ENCODE data around the gene ARSG.
"Not testable (repeated sequence)": the region's sequence is repeated elsewhere in the genome, so short reads cannot be mapped to it uniquely, and the experiment has no call there.

ARSG gene

GRCh38 chr17:68344701-68345136 is 53.4 kb downstream of the ARSG start:
- peak overlapping the region; percentile 69 for H3K4me3 Mint-ChIP-seq
- peaks cover 19% of the 10 kb centered on the region for H3K36me3 Mint-ChIP-seq (ENCODE audit: low read depth)
- DNase-seq (ENCODE audit: low spot score): peak; percentile 18
- H3K27me3 Mint-ChIP-seq (ENCODE audit: low read depth): no peaks in the 10 kb centered on the region
- no peaks in the 10 kb centered on the region for H3K9me3 Mint-ChIP-seq
- peak overlapping the region; percentile 82 for H3K27ac Mint-ChIP-seq
- peaks cover 55% of the 10 kb centered on the region for H3K4me1 Mint-ChIP-seq (ENCODE audit: low read depth)

- Mint-ChIP-seq H3K9me3 (no peaks in the 10 kb centered on the region), H3K4me3 (peak overlapping the region; percentile 81), H3K27me3 (ENCODE audit: low read depth) (no peaks in the 10 kb centered on the region), H3K4me1 (ENCODE audit: low read depth) (peaks cover 65% of the 10 kb centered on the region), H3K36me3 (ENCODE audit: low read depth) (peaks cover 19% of the 10 kb centered on the region), H3K27ac (peak overlapping the region; percentile 94)
- DNase-seq (ENCODE audit: low spot score): peak; percentile 77
Observed at GRCh38 chr17:68346448-68346847, 55.2 kb downstream of the ARSG start.

- peaks cover 23% of the 10 kb centered on the region for H3K36me3 Mint-ChIP-seq (ENCODE audit: low read depth)
- no peak for DNase-seq (ENCODE audit: low spot score)
- peak overlapping the region; percentile 94 for H3K27ac Mint-ChIP-seq
- H3K4me3 Mint-ChIP-seq: peak overlapping the region; percentile 81
- no peaks in the 10 kb centered on the region for H3K9me3 Mint-ChIP-seq
- peaks cover 73% of the 10 kb centered on the region for H3K4me1 Mint-ChIP-seq (ENCODE audit: low read depth)
- H3K27me3 Mint-ChIP-seq (ENCODE audit: low read depth): no peaks in the 10 kb centered on the region
Observed at GRCh38 chr17:68347380-68347779, 56.1 kb downstream of the ARSG start.

GRCh38 chr17:68349157-68349556 is 57.9 kb downstream of the ARSG start:
- Mint-ChIP-seq H3K27me3 (ENCODE audit: low read depth) (no peaks in the 10 kb centered on the region), H3K27ac (peak overlapping the region; percentile 94), H3K9me3 (no peaks in the 10 kb centered on the region), H3K4me1 (ENCODE audit: low read depth) (peaks cover 77% of the 10 kb centered on the region), H3K4me3 (peak overlapping the region; percentile 55), H3K36me3 (ENCODE audit: low read depth) (peaks cover 23% of the 10 kb centered on the region)
- peak; percentile 64 for DNase-seq (ENCODE audit: low spot score)

GRCh38 chr17:68351395-68351794 is 60.1 kb downstream of the ARSG start:
- H3K4me1 Mint-ChIP-seq (ENCODE audit: low read depth): peaks cover 73% of the 10 kb centered on the region

GRCh38 chr17:68352041-68352440 is 60.7 kb downstream of the ARSG start:
- peaks cover 20% of the 10 kb centered on the region for H3K36me3 Mint-ChIP-seq (ENCODE audit: low read depth)
- H3K9me3 Mint-ChIP-seq: no peaks in the 10 kb centered on the region
- H3K27ac Mint-ChIP-seq: peak overlapping the region; percentile 16
- peak overlapping the region; percentile 54 for H3K4me3 Mint-ChIP-seq
- peaks cover 77% of the 10 kb centered on the region for H3K4me1 Mint-ChIP-seq (ENCODE audit: low read depth)
- no peaks in the 10 kb centered on the region for H3K27me3 Mint-ChIP-seq (ENCODE audit: low read depth)
- DNase-seq (ENCODE audit: low spot score): no peak

More at GRCh38 chr17:68351395-68351794, 60.1 kb downstream of the ARSG start:
- no peaks in the 10 kb centered on the region for H3K9me3 Mint-ChIP-seq
- peaks cover 19% of the 10 kb centered on the region for H3K36me3 Mint-ChIP-seq (ENCODE audit: low read depth)
- H3K27me3 Mint-ChIP-seq (ENCODE audit: low read depth): no peaks in the 10 kb centered on the region
- H3K27ac Mint-ChIP-seq: no peak overlapping the region
- H3K4me3 Mint-ChIP-seq: peak overlapping the region; percentile 54
- no peak for DNase-seq (ENCODE audit: low spot score)

GRCh38 chr17:68352671-68353070 is 61.4 kb downstream of the ARSG start:
- H3K27me3 Mint-ChIP-seq (ENCODE audit: low read depth); H3K9me3 Mint-ChIP-seq; DNase-seq (ENCODE audit: low spot score); H3K27ac Mint-ChIP-seq: not testable (repeated sequence)
- H3K4me1 Mint-ChIP-seq (ENCODE audit: low read depth): peaks cover 77% of the 10 kb centered on the region
- H3K4me3 Mint-ChIP-seq: peak overlapping the region; percentile 22
- H3K36me3 Mint-ChIP-seq (ENCODE audit: low read depth): peaks cover 19% of the 10 kb centered on the region

- peaks cover 15% of the 10 kb centered on the region for H3K36me3 Mint-ChIP-seq (ENCODE audit: low read depth)
- H3K4me3 Mint-ChIP-seq: peak overlapping the region; percentile 18
- no peak for DNase-seq (ENCODE audit: low spot score)
- H3K27me3 Mint-ChIP-seq (ENCODE audit: low read depth): no peaks in the 10 kb centered on the region
- H3K9me3 Mint-ChIP-seq: no peaks in the 10 kb centered on the region
- H3K4me1 Mint-ChIP-seq (ENCODE audit: low read depth): peaks cover 73% of the 10 kb centered on the region
- peak overlapping the region; percentile 11 for H3K27ac Mint-ChIP-seq
Observed at GRCh38 chr17:68353111-68353521, 61.8 kb downstream of the ARSG start.

GRCh38 chr17:68354311-68354710 is 63.0 kb downstream of the ARSG start:
- H3K4me3 Mint-ChIP-seq; H3K27me3 Mint-ChIP-seq (ENCODE audit: low read depth); DNase-seq (ENCODE audit: low spot score); H3K9me3 Mint-ChIP-seq: not testable (repeated sequence)
- peaks cover 68% of the 10 kb centered on the region for H3K4me1 Mint-ChIP-seq (ENCODE audit: low read depth)
- H3K27ac Mint-ChIP-seq: peak overlapping the region; percentile 33
- peaks cover 15% of the 10 kb centered on the region for H3K36me3 Mint-ChIP-seq (ENCODE audit: low read depth)

- peaks cover 16% of the 10 kb centered on the region for H3K36me3 Mint-ChIP-seq (ENCODE audit: low read depth)
- not testable (repeated sequence) for DNase-seq (ENCODE audit: low spot score); H3K9me3 Mint-ChIP-seq; H3K27me3 Mint-ChIP-seq (ENCODE audit: low read depth); H3K27ac Mint-ChIP-seq
- H3K4me1 Mint-ChIP-seq (ENCODE audit: low read depth): peaks cover 65% of the 10 kb centered on the region
- H3K4me3 Mint-ChIP-seq: peak overlapping the region; percentile 17
Observed at GRCh38 chr17:68355108-68355507, 63.8 kb downstream of the ARSG start.

- peaks cover 19% of the 10 kb centered on the region for H3K36me3 Mint-ChIP-seq (ENCODE audit: low read depth)
- no peaks in the 10 kb centered on the region for H3K9me3 Mint-ChIP-seq
- H3K27ac Mint-ChIP-seq: peak overlapping the region; percentile 93
- H3K4me1 Mint-ChIP-seq (ENCODE audit: low read depth): peaks cover 55% of the 10 kb centered on the region
- peak overlapping the region; percentile 84 for H3K4me3 Mint-ChIP-seq
- no peaks in the 10 kb centered on the region for H3K27me3 Mint-ChIP-seq (ENCODE audit: low read depth)
- peak; percentile 79 for DNase-seq (ENCODE audit: low spot score)
Observed at GRCh38 chr17:68356520-68356919, 65.2 kb downstream of the ARSG start.

- Mint-ChIP-seq H3K27me3 (ENCODE audit: low read depth) (no peaks in the 10 kb centered on the region), H3K9me3 (no peaks in the 10 kb centered on the region), H3K4me3 (peak overlapping the region; percentile 84), H3K27ac (peak overlapping the region; percentile 93), H3K36me3 (ENCODE audit: low read depth) (peaks cover 17% of the 10 kb centered on the region), H3K4me1 (ENCODE audit: low read depth) (peaks cover 50% of the 10 kb centered on the region)
- no peak for DNase-seq (ENCODE audit: low spot score)
Observed at GRCh38 chr17:68356949-68357455, 65.7 kb downstream of the ARSG start.

GRCh38 chr17:68357886-68358285 is 66.6 kb downstream of the ARSG start:
- Mint-ChIP-seq H3K27me3 (ENCODE audit: low read depth) (no peaks in the 10 kb centered on the region), H3K36me3 (ENCODE audit: low read depth) (peaks cover 17% of the 10 kb centered on the region), H3K4me3 (peak overlapping the region; percentile 84), H3K27ac (no peak overlapping the region), H3K9me3 (no peaks in the 10 kb centered on the region), H3K4me1 (ENCODE audit: low read depth) (peaks cover 43% of the 10 kb centered on the region)
- no peak for DNase-seq (ENCODE audit: low spot score)

- H3K27me3 Mint-ChIP-seq (ENCODE audit: low read depth): no peaks in the 10 kb centered on the region
- H3K4me1 Mint-ChIP-seq (ENCODE audit: low read depth): peaks cover 31% of the 10 kb centered on the region
- H3K27ac Mint-ChIP-seq: no peak overlapping the region
- peaks cover 27% of the 10 kb centered on the region for H3K36me3 Mint-ChIP-seq (ENCODE audit: low read depth)
- H3K9me3 Mint-ChIP-seq: no peaks in the 10 kb centered on the region
- DNase-seq (ENCODE audit: low spot score): no peak
- no peak overlapping the region for H3K4me3 Mint-ChIP-seq
Observed at GRCh38 chr17:68359791-68360535, 68.7 kb downstream of the ARSG start.
